PC-9 (cell line): Measurements from ENCODE around the gene CCDC167. TPM values are rescaled to one million over a fixed set of nuclear protein-coding genes. Genes with fewer than 3 reads are reported as not detected.

ENCODE experiments used
- BruUV-seq: library from RNA; stranded (reverse); fragments of 400-500 nt; replicated peaks from 2 replicates; lab custom pipeline; 2021; lab: Mats Ljungman, UMichigan
- CTCF ChIA-PET: fragments of 300-600 bp; sonication (Branson Sonifier 250); formaldehyde crosslinking; loops from one replicate; lab custom pipeline; 2022; ENCODE audit warnings: antibody characterized with exemption; lab: Charles Lee
- POLR2A ChIA-PET: fragments of 300-600 bp; sonication (Branson Sonifier 250); formaldehyde crosslinking; loops from one replicate; lab custom pipeline; 2022; ENCODE audit warnings: antibody characterized with exemption; ENCODE audit not compliant: unreplicated experiment; lab: Charles Lee
- DNase-seq, 2 experiments: peaks; one replicate each; pipeline versions ENCODE4 v3.0.0 to v3.0.0-alpha.2; 2015 to 2022; ENCODE audit warnings: mixed read lengths in 1 of 2
- H2AFZ ChIP-seq: fragments of 200-600 bp; sonication (generic); 2 replicates; pipeline ENCODE4 v1.8.1; 2017; ENCODE audit warnings: antibody characterized with exemption
- H3F3A ChIP-seq: fragments of 200-600 bp; sonication (generic); 2 replicates; pipeline ENCODE4 v1.8.1; 2017; ENCODE audit warnings: antibody characterized with exemption, mild to moderate bottlenecking, low read depth; ENCODE audit not compliant: insufficient read depth
- H3K27ac ChIP-seq: fragments of 200-600 bp; sonication (generic); 2 replicates; pipeline ENCODE4 v1.6.1; 2016; ENCODE audit warnings: mixed run types
- H3K27me3 ChIP-seq: fragments of 200-600 bp; sonication (generic); 2 replicates; pipeline ENCODE4 v1.6.1; 2016; ENCODE audit warnings: low read depth, mixed run types; ENCODE audit not compliant: insufficient read depth
- H3K36me3 ChIP-seq: fragments of 200-600 bp; sonication (generic); 2 replicates; pipeline ENCODE4 v1.6.1; 2016; ENCODE audit warnings: low read depth, mixed run types
- H3K4me1 ChIP-seq: fragments of 200-600 bp; sonication (generic); replicated peaks from 2 replicates; pipeline ENCODE4 v1.6.1; 2016; ENCODE audit warnings: mixed run types; ENCODE audit not compliant: insufficient read depth
- H3K4me2 ChIP-seq: fragments of 200-600 bp; sonication (generic); 2 replicates; pipeline ENCODE4 v1.6.1; 2017; ENCODE audit warnings: mixed run types
- H3K4me3 ChIP-seq: fragments of 200-600 bp; sonication (generic); 2 replicates; pipeline ENCODE4 v1.6.1; 2016; ENCODE audit warnings: mixed run types
- H3K79me2 ChIP-seq: fragments of 200-600 bp; sonication (generic); 2 replicates; pipeline ENCODE4 v1.6.1; 2017; ENCODE audit warnings: low read depth, mixed run types
- H3K9me2 ChIP-seq: fragments of 200-600 bp; sonication (generic); 2 replicates; pipeline ENCODE4 v1.8.1; 2017; ENCODE audit warnings: mild to moderate bottlenecking; ENCODE audit not compliant: insufficient read depth
- H3K9me3 ChIP-seq: fragments of 200-600 bp; sonication (generic); 2 replicates; pipeline ENCODE4 v1.8.1; 2016; ENCODE audit warnings: low read depth; ENCODE audit not compliant: insufficient read depth
- H4K20me1 ChIP-seq: fragments of 200-600 bp; sonication (generic); 2 replicates; pipeline ENCODE4 v1.8.1; 2017; ENCODE audit not compliant: insufficient read depth
- EZH2 ChIP-seq: fragments of 200-600 bp; sonication (generic); IDR thresholded peaks from 2 replicates; pipeline ENCODE4 v1.8.0; 2017; ENCODE audit warnings: antibody characterized with exemption, low read depth
- intact Hi-C: fragments of 100-400 bp; cut with micrococcal nuclease; formaldehyde crosslinking; loops from one replicate; pipeline ENCODE4 v1.10.0; 2022; ENCODE audit not compliant: unreplicated experiment
- total RNA-seq: library from RNA; stranded (reverse); gene quantifications from 2 replicates; pipeline ENCODE4 v1.2.3, GENCODE V29; 2021
- TF ChIP-seq, protein P1 (sequence below): fragments of 200-600 bp; sonication (generic); conservative IDR thresholded peaks from 2 replicates; pipeline ENCODE4 v1.6.1; 2017; ENCODE audit warnings: mixed run types, antibody characterized with exemption, mild to moderate bottlenecking, moderate library complexity

Gene CCDC167
- total RNA-seq, 1 experiment from 2014 or later: 29.4 TPM

DNA sequence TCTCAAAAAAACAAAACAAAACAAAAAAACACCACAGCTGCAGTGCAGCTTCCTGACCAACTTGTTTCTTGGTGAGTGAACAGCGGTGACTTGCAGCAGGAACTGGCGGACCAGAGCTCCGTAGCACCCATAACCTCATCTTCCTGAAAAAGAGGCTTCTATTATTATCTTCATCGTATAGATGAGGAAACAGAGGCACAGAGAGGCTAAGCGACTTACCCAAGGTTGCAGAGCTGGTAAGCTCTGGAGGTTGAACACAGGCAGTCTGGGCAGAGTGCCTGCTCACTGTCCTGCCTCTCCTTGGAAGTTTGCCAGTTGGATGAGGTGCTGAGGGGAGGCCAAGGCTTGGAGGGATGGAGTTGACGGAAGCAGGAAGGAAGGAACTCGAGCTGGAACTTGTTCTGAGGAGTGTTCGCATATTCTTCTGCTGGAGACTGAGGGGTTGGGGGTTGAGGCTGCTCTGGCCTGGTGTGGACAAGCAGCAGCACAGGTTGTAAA, 47.9 kb upstream of the CCDC167 start:
- TF ChIP-seq, protein P1, sequence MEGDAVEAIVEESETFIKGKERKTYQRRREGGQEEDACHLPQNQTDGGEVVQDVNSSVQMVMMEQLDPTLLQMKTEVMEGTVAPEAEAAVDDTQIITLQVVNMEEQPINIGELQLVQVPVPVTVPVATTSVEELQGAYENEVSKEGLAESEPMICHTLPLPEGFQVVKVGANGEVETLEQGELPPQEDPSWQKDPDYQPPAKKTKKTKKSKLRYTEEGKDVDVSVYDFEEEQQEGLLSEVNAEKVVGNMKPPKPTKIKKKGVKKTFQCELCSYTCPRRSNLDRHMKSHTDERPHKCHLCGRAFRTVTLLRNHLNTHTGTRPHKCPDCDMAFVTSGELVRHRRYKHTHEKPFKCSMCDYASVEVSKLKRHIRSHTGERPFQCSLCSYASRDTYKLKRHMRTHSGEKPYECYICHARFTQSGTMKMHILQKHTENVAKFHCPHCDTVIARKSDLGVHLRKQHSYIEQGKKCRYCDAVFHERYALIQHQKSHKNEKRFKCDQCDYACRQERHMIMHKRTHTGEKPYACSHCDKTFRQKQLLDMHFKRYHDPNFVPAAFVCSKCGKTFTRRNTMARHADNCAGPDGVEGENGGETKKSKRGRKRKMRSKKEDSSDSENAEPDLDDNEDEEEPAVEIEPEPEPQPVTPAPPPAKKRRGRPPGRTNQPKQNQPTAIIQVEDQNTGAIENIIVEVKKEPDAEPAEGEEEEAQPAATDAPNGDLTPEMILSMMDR: no peak
- no peak for TF ChIP-seq EZH2
- Histone ChIP-seq H3K79me2 (no peaks in the 10 kb centered on the region), H3K27ac (no peak overlapping the region), H3K36me3 (no peaks in the 10 kb centered on the region), H4K20me1 (no peaks in the 10 kb centered on the region), H2AFZ (no peak overlapping the region), H3K27me3 (no peaks in the 10 kb centered on the region), H3K4me2 (no peak overlapping the region), H3K4me1 (peaks cover 31% of the 10 kb centered on the region), H3K9me3 (no peaks in the 10 kb centered on the region), H3K4me3 (no peak overlapping the region), H3F3A (peaks cover 5% of the 10 kb centered on the region; the same call in 1 of the 2 replicates), H3K9me2 (no peaks in the 10 kb centered on the region)
- intact Hi-C loops: no loop called here
- POLR2A ChIA-PET: interaction anchor here (0.6 kb wide), 1 partner anchor 11 kb away, joined by 5 read pairs; no protein-coding TSS in a partner anchor
- CTCF ChIA-PET: interaction anchor here (0.6 kb wide), 1 partner anchor 1092 kb away, joined by 6 read pairs; no protein-coding TSS in a partner anchor
- BruUV-seq: no TSS peak
- peak in 1 of 2 experiments; percentile 41 for DNase-seq

DNA sequence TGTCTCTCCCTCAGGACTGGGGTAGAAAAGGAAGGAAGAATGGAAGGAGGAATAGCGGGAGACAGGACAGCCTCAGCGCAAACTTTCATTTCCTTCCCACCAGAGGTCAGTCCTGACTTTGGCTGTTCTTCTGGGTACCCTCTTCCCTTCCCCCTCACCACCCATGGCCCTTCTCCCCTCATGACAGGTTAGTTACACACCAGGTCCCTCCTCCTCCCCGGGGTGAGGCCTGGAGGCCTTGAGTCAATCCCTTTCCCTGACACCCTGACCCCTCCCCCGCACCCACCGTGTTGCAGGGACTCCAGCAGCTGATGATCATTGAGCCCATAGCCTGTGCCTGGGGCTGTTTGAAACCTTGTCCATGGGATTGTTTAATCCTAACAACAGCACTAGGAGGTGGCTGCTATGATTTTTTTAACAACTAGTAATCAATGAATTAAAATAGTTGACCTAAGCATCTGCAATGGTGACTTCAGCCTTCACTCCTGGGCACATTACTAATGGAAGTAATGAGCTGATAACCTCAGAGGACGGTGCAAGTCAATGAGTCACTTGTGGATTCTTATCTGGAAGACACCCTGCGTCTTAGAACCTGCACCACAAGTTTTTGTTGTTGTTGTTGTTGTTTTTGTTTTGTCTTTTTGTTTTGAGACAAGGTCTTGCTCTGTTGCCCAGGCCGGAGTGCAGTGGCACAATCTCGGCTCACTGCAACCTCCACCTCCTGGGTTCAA, 46.6 kb upstream of the CCDC167 start:
- POLR2A ChIA-PET: interaction anchor here (0.6 kb wide), 1 partner anchor 957 kb away, joined by 4 read pairs; no protein-coding TSS in a partner anchor

DNA sequence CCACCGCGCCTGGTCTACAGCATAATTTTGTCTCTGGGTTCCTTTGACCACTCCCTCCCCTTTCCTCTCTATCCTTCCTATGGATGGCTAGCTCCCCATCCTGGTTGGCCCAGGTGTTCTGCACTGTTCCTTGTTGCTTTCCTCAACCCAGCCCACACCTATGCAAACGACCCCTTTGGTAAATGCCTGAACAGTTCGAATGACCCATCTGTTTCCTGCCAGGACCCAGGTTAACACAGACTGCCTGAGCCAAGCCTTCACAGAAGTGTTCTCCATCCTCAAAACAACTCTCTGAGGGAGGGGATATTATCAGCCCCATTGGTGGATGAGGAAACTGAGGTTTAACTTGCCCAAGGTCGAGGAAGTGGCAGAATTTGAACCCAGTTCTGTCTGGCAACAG, 44.8 kb upstream of the CCDC167 start:
- Histone ChIP-seq H2AFZ (no peak overlapping the region), H3K79me2 (no peaks in the 10 kb centered on the region), H3K36me3 (no peaks in the 10 kb centered on the region), H3K4me2 (no peak overlapping the region), H3K9me2 (no peaks in the 10 kb centered on the region), H4K20me1 (no peaks in the 10 kb centered on the region), H3F3A (peaks cover 5% of the 10 kb centered on the region; the same call in 1 of the 2 replicates), H3K27ac (no peak overlapping the region), H3K27me3 (no peaks in the 10 kb centered on the region), H3K9me3 (no peaks in the 10 kb centered on the region), H3K4me1 (peaks cover 18% of the 10 kb centered on the region), H3K4me3 (no peak overlapping the region)
- CTCF ChIA-PET: no interaction called here
- no peak for DNase-seq
- intact Hi-C loops: no loop called here
- BruUV-seq: no TSS peak
- POLR2A ChIA-PET: no interaction called here
- TF ChIP-seq, protein P1: no peak
- no peak for TF ChIP-seq EZH2

More for the DNA sequence above, 46.6 kb upstream of the CCDC167 start:
- no peaks in the 10 kb centered on the region for H3K79me2 ChIP-seq
- H3K4me2 ChIP-seq: no peak overlapping the region
- no peak for TF ChIP-seq EZH2
- TF ChIP-seq, protein P1: no peak
- no peaks in the 10 kb centered on the region for H3K27me3 ChIP-seq
- DNase-seq: no peak
- no peaks in the 10 kb centered on the region for H3K9me3 ChIP-seq
- H3K4me3 ChIP-seq: no peak overlapping the region
- H3F3A ChIP-seq: peaks cover 5% of the 10 kb centered on the region; the same call in 1 of the 2 replicates
- intact Hi-C loops: no loop called here
- BruUV-seq: no TSS peak
- H3K9me2 ChIP-seq: no peaks in the 10 kb centered on the region
- H4K20me1 ChIP-seq: no peaks in the 10 kb centered on the region
- H2AFZ ChIP-seq: no peak overlapping the region
- peaks cover 31% of the 10 kb centered on the region for H3K4me1 ChIP-seq
- no peaks in the 10 kb centered on the region for H3K36me3 ChIP-seq
- H3K27ac ChIP-seq: no peak overlapping the region
- CTCF ChIA-PET: no interaction called here
